ENCODE results near the gene MAMSTR.

DNA sequence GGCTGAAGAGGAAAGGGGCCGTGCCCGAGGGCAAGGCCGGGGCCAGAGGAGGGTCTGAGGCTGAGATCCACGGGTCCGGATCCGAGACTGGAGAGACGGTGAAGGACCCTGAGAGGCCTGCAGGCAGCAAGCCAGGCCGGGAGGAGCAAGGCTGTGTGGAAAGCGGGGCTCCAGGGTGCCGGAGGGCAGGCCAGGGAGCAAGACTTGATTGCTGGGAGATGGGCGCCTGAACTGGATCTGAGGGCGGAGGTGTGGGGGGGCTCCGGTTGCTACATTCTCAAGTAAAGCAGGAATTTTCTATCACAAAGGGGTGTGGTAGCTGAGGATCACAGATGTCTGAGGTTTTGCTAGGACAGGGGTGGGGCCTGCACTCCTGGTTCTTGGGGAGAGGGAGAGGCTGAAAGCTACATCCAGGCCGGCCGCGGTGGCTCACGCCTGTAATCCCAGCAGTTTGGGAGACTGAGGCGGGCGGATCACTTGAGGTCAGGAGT is 3.8 kb downstream of the MAMSTR start:
- no peak for TF ChIP-seq POLR2A (IDR thresholded peaks at IDR 0.05)
- TF ChIP-seq, protein P1, sequence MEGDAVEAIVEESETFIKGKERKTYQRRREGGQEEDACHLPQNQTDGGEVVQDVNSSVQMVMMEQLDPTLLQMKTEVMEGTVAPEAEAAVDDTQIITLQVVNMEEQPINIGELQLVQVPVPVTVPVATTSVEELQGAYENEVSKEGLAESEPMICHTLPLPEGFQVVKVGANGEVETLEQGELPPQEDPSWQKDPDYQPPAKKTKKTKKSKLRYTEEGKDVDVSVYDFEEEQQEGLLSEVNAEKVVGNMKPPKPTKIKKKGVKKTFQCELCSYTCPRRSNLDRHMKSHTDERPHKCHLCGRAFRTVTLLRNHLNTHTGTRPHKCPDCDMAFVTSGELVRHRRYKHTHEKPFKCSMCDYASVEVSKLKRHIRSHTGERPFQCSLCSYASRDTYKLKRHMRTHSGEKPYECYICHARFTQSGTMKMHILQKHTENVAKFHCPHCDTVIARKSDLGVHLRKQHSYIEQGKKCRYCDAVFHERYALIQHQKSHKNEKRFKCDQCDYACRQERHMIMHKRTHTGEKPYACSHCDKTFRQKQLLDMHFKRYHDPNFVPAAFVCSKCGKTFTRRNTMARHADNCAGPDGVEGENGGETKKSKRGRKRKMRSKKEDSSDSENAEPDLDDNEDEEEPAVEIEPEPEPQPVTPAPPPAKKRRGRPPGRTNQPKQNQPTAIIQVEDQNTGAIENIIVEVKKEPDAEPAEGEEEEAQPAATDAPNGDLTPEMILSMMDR (IDR thresholded peaks at IDR 0.05) = no peak

Data from ovary (tissue), 3 donors.